ENCODE results near the gene ADSS1.

Gene ADSS1

GRCh38 chr14:104686624-104687517 is 37.2 kb upstream of the ADSS1 start:
- H3K79me2 ChIP-seq (ENCODE audit: control insufficient read depth, low read length), result peaks cover 23% of the 10 kb centered on the region
- H3F3A ChIP-seq (ENCODE audit: control insufficient read depth, insufficient read depth), result peaks cover 6% of the 10 kb centered on the region
- H3K27me3 ChIP-seq (ENCODE audit: control insufficient read depth, low read length), result no peaks in the 10 kb centered on the region
- H3K9me3 ChIP-seq (ENCODE audit: control insufficient read depth, insufficient read depth, low read length), result no peaks in the 10 kb centered on the region
- H3K4me2 ChIP-seq (ENCODE audit: low read length), result peak overlapping the region; percentile 20; the same call in 1 of the 2 replicates
- H3K9me2 ChIP-seq (replicated peaks; ENCODE audit: control insufficient read depth, low read length), result no peaks in the 10 kb centered on the region
- H3K4me3 ChIP-seq (ENCODE audit: low read length), result no peak overlapping the region
- H3K4me1 ChIP-seq (ENCODE audit: control insufficient read depth, low read length), result peaks cover 61% of the 10 kb centered on the region
- TF ChIP-seq, protein P1, sequence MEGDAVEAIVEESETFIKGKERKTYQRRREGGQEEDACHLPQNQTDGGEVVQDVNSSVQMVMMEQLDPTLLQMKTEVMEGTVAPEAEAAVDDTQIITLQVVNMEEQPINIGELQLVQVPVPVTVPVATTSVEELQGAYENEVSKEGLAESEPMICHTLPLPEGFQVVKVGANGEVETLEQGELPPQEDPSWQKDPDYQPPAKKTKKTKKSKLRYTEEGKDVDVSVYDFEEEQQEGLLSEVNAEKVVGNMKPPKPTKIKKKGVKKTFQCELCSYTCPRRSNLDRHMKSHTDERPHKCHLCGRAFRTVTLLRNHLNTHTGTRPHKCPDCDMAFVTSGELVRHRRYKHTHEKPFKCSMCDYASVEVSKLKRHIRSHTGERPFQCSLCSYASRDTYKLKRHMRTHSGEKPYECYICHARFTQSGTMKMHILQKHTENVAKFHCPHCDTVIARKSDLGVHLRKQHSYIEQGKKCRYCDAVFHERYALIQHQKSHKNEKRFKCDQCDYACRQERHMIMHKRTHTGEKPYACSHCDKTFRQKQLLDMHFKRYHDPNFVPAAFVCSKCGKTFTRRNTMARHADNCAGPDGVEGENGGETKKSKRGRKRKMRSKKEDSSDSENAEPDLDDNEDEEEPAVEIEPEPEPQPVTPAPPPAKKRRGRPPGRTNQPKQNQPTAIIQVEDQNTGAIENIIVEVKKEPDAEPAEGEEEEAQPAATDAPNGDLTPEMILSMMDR (IDR thresholded peaks at IDR 0.05; ENCODE audit: low read depth, low read length, poor library complexity, severe bottlenecking), result no peak
- TF ChIP-seq EZH2phosphoT487 (IDR thresholded peaks at IDR 0.05; ENCODE audit: borderline replicate concordance, low read length), result no peak
- H3K27ac ChIP-seq (ENCODE audit: low read depth, low read length), result no peak overlapping the region
- H3K36me3 ChIP-seq (ENCODE audit: control insufficient read depth, low read length), result peaks cover 12% of the 10 kb centered on the region
- H4K20me1 ChIP-seq (ENCODE audit: control insufficient read depth, insufficient read depth, low read depth, low read length), result 0 out of 2 replicates have a peak, but pooled peaks cover 6% of the 10 kb centered on the region

GRCh38 chr14:104687601-104688504 is 36.2 kb upstream of the ADSS1 start:
- peaks cover 6% of the 10 kb centered on the region for H3F3A ChIP-seq (ENCODE audit: control insufficient read depth, insufficient read depth)
- H3K9me2 ChIP-seq (replicated peaks; ENCODE audit: control insufficient read depth, low read length), result no peaks in the 10 kb centered on the region
- H3K4me3 ChIP-seq (ENCODE audit: low read length), result no peak overlapping the region
- no peaks in the 10 kb centered on the region for H3K27me3 ChIP-seq (ENCODE audit: control insufficient read depth, low read length)
- no peak for TF ChIP-seq EZH2phosphoT487 (IDR thresholded peaks at IDR 0.05; ENCODE audit: borderline replicate concordance, low read length)
- no peak overlapping the region for H3K27ac ChIP-seq (ENCODE audit: low read depth, low read length)
- H3K79me2 ChIP-seq (ENCODE audit: control insufficient read depth, low read length), result peaks cover 32% of the 10 kb centered on the region
- H4K20me1 ChIP-seq (ENCODE audit: control insufficient read depth, insufficient read depth, low read depth, low read length), result 0 out of 2 replicates have a peak, but pooled peaks cover 6% of the 10 kb centered on the region
- peak overlapping the region; percentile 20; the same call in 1 of the 2 replicates for H3K4me2 ChIP-seq (ENCODE audit: low read length)
- peaks cover 61% of the 10 kb centered on the region for H3K4me1 ChIP-seq (ENCODE audit: control insufficient read depth, low read length)
- no peaks in the 10 kb centered on the region for H3K9me3 ChIP-seq (ENCODE audit: control insufficient read depth, insufficient read depth, low read length)
- H3K36me3 ChIP-seq (ENCODE audit: control insufficient read depth, low read length), result peaks cover 16% of the 10 kb centered on the region

- Histone ChIP-seq H3F3A (ENCODE audit: control insufficient read depth, insufficient read depth) (peaks cover 6% of the 10 kb centered on the region), H3K9me2 (replicated peaks; ENCODE audit: control insufficient read depth, low read length) (no peaks in the 10 kb centered on the region), H3K36me3 (ENCODE audit: control insufficient read depth, low read length) (peaks cover 16% of the 10 kb centered on the region), H3K27ac (ENCODE audit: low read depth, low read length) (no peak overlapping the region), H4K20me1 (ENCODE audit: control insufficient read depth, insufficient read depth, low read depth, low read length) (0 out of 2 replicates have a peak, but pooled peaks cover 6% of the 10 kb centered on the region), H3K4me3 (ENCODE audit: low read length) (peak overlapping the region; percentile 22; the same call in 1 of the 2 replicates), H3K9me3 (ENCODE audit: control insufficient read depth, insufficient read depth, low read length) (no peaks in the 10 kb centered on the region), H3K79me2 (ENCODE audit: control insufficient read depth, low read length) (peaks cover 40% of the 10 kb centered on the region), H3K27me3 (ENCODE audit: control insufficient read depth, low read length) (no peaks in the 10 kb centered on the region), H3K4me2 (ENCODE audit: low read length) (peak overlapping the region; percentile 17; the same call in 1 of the 2 replicates), H3K4me1 (ENCODE audit: control insufficient read depth, low read length) (peaks cover 61% of the 10 kb centered on the region)
- TF ChIP-seq, protein P1 (IDR thresholded peaks at IDR 0.05; ENCODE audit: low read depth, low read length, poor library complexity, severe bottlenecking), result no peak
- no peak for TF ChIP-seq EZH2phosphoT487 (IDR thresholded peaks at IDR 0.05; ENCODE audit: borderline replicate concordance, low read length)
Measured at GRCh38 chr14:104688505-104689108, 35.4 kb upstream of the ADSS1 start.
